ENCODE results near the gene REC8.

DNA sequence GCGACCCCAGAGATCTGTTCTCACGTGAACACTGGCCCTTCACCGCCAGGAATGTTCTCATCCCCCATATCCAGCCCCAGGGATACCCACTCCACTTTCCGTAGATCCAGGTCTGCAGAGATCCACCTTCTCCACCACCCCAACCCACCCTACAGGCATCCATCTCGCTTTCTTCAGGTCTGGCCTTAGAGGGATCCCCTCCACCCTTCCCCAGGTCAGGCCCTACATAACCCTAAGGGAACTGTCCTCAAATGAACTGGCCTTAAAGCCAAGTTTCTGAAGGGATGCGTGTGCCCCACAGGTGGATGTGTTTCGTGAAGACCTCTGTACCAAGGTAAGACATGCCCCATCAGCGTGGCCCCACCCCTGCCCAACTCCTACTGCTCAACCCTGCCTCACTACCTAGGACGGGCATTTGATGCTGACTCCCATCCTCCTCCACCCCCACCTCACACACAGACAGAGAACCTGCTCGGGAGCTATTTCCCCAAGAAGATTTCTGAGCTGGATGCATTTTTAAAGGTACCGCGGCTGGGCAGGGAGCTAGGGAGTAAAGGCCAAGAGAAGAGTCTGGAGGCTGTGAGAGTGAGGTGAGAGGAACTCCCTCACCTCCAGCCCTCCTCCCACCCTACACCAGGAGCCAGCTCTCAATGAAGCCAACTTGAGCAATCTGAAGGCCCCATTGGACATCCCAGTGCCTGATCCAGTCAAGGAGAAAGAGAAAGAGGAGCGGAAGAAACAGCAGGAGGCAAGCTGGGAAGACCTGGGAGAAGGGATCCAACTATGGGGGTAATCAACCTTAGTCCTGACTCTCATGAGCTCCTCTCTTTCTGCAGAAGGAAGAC, 35.0 kb upstream of the REC8 start:
- TF ChIP-seq, protein P1, sequence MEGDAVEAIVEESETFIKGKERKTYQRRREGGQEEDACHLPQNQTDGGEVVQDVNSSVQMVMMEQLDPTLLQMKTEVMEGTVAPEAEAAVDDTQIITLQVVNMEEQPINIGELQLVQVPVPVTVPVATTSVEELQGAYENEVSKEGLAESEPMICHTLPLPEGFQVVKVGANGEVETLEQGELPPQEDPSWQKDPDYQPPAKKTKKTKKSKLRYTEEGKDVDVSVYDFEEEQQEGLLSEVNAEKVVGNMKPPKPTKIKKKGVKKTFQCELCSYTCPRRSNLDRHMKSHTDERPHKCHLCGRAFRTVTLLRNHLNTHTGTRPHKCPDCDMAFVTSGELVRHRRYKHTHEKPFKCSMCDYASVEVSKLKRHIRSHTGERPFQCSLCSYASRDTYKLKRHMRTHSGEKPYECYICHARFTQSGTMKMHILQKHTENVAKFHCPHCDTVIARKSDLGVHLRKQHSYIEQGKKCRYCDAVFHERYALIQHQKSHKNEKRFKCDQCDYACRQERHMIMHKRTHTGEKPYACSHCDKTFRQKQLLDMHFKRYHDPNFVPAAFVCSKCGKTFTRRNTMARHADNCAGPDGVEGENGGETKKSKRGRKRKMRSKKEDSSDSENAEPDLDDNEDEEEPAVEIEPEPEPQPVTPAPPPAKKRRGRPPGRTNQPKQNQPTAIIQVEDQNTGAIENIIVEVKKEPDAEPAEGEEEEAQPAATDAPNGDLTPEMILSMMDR (IDR thresholded peaks at IDR 0.05; ENCODE audit: borderline replicate concordance, extremely low read depth, low read length, poor library complexity, severe bottlenecking) = no peak
- no peak for TF ChIP-seq EZH2 (IDR thresholded peaks at IDR 0.05; ENCODE audit: borderline replicate concordance, low read depth, low read length, severe bottlenecking)

Data from DND-41 (cell line).